Esophagus muscularis mucosa (tissue), 4 donors: ENCODE data around the gene ATN1.

ENCODE experiments used
- CTCF ChIP-seq, 3 experiments: fragments of 200-600 bp in 2 of 3; fragments of 450-650 bp in 1 of 3; sonication (generic) in 2 of 3; IDR thresholded peaks; one replicate each; pipeline ENCODE4 v1.5.1; 2017 to 2019; ENCODE audit warnings: antibody characterized with exemption in 3 of 3, mild to moderate bottlenecking in 2 of 3, moderate library complexity in 1 of 3
- EP300 ChIP-seq: sonication (generic); formaldehyde crosslinking; IDR thresholded peaks from one replicate; pipeline ENCODE4 v1.6.1; 2017; ENCODE audit warnings: antibody characterized with exemption
- POLR2A ChIP-seq: fragments of 450-650 bp; IDR thresholded peaks from one replicate; pipeline ENCODE4 v1.6.1; 2017; ENCODE audit warnings: antibody characterized with exemption, moderate library complexity, mild to moderate bottlenecking, low read depth
- POLR2AphosphoS5 ChIP-seq, 2 donors: sonication (generic); formaldehyde crosslinking; IDR thresholded peaks; one replicate each; pipeline ENCODE4 v1.6.1; 2017; ENCODE audit warnings: antibody characterized with exemption in 2 of 2

DNA sequence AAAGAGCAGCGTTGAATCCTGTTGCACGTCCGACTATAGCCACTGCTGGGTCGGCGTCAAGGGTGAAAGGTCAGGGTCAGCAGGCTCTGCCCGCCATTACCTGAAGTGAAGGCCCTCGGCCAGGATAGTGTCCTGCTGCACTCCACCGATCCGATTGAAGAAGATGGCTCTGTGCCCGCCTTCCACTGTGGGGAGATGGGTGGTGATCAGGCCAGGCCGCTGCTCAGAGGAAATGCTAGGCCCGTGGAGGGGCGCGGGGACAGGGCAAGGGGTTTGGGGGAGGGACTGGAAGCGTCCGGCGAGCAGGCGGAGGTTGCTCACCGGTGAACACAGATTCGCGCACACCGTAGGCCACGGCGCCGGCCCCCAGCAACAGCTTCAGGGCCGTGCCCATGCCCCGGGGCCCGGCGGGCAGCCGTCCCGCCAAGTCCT, 42.4 kb downstream of the ATN1 start:
- TF ChIP-seq CTCF (IDR thresholded peaks at IDR 0.05) (no peak), EP300 (no peak), POLR2A (no peak), POLR2AphosphoS5 (IDR thresholded peaks at IDR 0.05) (no peak)
